DMS53 treated with DMSO at 0.1 percent for 48 hours (cell line): ENCODE results near the gene AATF.

ENCODE experiments used
- DNase-seq: peaks from one replicate; lab custom pipeline; 2025; ENCODE audit not compliant: unreplicated experiment; lab: John Stamatoyannopoulos, UW

AATF gene

DNA sequence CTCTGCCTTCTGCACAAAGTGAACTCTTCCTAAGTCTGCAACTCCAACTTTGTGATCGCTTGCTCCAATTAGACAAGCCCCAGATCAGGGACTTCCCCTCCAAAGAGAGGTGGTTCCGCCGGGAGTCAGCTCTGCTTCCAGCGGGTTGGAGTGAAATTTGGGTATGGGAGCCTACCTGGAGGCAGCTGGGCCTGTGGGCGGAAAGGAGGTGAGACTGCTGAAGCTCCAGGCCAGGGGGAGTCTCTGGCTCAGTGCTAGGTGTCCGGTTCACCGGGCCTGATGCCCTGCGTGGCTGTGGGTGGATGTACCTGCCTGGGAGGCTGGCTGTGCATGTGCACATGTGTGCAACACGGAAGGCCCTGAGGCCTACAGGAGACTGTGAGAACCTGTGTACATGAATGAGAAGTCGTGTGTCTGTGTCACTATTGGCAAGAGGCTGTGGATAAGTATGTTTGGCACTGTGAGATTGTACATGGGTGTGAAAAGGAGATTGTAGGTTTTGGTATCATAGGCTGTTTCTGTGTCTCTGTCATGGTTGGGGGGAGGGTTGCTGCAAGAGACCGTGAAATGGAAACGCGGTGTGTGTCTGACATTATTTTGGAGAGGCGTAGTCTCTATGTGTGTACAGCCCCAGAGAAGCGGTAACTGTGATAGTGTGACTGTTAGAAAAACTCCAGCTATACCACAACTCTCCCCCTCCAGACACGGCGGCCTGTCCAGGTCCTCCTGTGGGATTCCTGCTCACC lies 7.3 kb upstream of the AATF start:
- DNase-seq: no peak

DNA sequence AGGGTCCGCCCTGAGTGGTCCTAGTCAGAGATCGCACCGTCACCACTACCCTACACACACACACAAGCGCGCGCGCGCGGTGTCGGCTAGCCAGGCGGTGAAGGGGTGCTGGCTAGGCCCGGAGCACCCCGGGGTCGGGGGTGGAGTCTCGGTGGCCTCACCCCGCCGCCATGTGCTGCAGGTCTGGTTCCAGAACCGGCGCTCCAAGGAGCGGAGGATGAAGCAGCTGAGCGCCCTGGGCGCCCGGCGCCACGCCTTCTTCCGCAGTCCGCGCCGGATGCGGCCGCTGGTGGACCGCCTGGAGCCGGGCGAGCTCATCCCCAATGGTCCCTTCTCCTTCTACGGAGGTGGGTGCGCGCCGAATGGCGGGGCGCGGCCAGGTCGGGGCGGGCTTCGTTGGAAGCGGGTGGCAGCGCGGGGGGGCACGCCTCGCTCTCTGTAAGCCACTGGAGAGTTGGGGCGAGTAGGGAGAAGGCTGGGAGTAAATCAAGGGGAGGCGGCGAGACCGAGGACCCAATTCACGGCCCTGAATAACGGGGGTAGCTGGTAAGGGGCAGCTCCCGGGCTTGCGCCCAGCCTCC lies 6.6 kb upstream of the AATF start:
- no peak for DNase-seq

DNA sequence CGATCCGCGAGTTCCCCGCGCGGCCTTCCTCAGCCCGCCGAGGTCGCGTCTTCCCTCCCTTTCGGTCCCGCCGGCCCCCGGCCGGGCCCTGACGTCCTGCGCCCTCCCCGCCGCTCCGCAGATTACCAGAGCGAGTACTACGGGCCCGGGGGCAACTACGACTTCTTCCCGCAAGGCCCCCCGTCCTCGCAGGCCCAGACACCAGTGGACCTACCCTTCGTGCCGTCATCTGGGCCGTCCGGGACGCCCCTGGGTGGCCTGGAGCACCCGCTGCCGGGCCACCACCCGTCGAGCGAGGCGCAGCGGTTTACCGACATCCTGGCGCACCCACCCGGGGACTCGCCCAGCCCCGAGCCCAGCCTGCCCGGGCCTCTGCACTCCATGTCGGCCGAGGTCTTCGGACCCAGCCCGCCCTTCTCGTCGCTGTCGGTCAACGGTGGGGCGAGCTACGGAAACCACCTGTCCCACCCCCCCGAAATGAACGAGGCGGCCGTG lies 6.1 kb upstream of the AATF start:
- no peak for DNase-seq

DNA sequence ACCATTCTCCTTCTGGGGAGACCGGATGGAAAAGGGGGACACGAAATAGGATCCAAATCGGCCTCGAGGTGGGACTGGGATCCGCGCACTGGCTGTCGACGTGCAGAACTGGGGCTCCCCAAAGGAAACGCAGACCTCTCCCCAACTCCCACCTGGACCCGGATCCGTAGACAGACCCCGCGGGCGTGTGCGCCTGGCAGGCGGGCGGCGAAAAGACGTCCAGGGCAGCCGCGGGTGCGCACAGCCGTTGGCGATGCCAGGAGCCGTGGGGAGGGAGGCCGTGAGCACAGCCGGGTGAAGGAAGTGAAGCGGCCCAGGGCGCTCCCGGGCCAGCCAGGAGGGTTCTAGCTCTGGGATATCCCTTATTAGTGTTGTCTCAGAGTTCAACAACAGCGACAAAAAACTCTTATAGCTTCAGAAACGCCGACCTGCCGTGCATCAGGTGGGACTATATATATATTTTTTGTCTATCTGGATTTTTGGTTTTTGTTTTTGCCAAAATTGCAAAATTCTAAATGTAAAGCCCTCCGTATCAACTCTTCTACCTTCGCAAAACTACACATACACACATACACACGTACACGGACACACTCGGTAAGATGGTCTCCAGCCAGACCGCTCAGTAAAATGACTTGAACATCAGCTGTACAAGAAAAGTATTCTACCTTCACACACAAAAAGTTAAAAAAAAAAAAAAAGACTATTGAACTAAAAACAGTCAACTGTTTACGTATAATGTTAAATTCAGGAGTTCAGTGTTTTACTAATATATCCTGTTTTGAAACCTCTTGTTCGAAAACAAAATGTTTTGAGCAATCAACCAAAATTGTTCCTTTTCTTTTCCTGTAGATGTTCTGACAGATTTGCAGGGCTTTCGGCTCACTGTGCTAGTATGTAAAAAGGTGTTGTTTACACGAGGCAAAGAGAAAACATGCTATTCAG lies 5.2 kb upstream of the AATF start:
- no peak for DNase-seq

DNA sequence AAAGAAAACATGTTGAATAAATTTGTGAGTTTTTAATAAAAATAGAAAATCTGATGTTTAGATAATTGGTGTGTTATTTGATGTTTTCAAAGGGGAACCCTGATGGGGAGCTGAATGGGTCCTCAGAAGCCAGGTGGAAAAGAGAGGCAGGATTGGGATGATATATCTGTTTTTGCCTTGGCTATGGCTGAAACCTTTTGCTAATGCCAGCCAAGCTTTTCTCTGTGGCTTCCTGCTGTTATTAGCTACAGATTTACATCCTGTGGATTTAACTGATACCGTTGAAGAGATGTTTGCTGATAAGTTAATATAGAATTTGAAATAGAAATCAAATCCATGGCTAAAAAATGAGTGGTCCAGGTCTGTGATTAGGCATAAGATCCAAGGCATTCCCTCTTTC lies 4.2 kb upstream of the AATF start:
- no peak for DNase-seq

DNA sequence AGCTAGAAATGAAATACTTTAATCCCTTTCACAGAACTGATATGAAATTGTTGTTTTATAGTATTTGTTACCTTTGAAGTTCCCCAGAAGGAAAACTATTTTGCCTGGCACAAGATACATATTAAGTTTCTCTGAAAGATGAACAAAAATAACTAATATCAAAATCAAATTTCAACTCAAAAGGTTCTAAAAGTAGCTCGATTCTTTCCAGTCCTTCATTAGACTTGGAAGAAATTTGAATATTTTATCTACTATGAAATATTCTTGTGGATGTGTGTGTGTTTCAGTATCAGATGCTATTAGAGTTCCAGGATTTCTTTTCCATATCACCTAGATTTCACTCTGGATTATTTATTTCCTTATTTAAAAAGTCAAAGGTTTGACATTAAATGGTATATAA lies 3.6 kb upstream of the AATF start:
- DNase-seq: no peak

DNA sequence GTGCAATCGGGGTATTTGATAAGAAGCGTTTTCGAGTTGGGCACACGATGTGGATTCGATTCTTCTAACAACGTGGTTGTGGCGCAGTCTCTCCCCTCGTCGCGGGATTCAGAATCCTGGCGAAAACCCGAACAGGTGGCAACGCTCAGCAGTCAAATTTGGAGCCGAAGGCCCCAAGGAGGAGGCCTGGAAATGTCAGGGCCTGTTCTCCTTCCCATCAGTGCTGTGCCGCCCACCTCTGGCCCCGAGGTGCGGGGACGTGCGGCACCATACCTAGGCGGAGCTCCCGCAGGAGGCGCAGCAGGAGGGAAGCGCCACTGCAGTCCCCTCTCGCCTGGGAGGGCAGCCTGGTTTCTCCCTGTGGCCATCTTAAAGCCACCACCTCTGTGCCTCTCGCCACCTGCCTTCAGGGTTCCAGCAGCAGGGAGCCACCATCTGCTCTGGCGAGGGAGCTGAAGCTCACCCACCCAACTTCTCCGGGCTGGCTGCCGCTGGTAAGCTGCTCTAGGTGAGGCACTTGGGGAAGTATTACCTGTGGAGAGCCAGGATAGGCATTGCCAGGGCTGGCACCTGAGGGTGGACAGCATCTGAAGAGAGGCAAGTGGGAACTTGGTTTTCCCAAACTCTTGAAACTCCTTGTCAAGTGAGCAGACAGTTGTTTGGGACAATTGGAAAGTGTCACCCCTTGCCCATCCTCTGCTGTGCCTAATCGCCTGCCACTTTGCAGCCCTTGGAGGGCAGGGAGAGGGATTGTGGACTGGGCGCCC lies 2.6 kb upstream of the AATF start:
- DNase-seq: no peak

DNA sequence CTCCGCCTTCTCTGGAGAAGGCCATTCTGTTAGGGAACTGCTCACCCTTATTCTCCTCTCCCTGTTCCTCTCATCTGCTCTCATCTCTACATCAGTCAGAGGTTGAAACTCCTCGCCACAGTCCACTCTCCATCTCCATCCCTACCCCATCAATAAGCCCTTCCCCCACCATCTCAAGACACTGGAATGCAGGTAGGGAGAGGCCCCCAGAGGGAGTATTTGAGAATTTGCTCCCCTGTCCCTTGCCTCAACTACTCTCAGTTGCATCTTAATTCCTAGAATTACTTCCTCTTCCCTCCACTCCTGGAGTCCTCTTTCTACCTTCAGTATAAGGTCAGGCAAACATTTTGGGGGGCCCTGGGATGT lies 2.0 kb upstream of the AATF start:
- no peak for DNase-seq

DNA sequence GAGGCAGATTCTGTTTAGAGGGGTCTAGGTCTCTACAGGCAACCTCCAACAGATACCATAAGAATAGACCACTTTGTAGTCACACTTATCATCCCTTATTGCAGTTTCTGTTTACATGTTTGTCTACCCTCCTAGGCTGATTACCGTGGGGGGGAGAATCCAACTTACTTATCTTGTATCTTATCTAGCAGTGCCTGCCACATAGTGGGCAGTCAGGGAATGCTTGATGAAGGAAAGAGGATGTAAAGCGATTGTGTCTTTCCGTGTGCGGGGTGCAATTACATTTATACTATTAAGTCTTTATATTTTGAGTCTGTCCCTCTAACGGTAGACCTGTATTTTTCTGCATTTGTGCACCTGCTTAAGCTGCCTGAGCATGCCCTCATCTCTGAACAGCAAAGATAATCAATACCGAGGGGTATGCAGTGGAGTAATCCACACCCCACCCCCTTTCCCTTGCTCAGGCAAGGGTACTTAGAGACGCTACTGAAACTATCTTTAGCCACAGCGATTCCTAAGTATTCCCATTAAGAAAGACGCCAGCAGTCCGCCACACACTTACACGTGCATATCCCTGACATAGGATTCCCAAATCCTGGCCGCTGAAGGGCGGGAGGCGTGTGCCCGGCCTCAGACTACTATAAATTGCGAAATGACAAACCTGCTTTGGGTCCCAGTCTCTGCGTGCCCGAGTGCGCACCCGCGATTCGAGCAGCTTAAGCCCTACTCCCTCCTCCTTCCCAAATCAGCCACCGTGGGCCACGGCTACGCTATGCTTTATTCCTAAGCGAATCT lies 635 bp upstream of the AATF start:
- DNase-seq: no peak

DNA sequence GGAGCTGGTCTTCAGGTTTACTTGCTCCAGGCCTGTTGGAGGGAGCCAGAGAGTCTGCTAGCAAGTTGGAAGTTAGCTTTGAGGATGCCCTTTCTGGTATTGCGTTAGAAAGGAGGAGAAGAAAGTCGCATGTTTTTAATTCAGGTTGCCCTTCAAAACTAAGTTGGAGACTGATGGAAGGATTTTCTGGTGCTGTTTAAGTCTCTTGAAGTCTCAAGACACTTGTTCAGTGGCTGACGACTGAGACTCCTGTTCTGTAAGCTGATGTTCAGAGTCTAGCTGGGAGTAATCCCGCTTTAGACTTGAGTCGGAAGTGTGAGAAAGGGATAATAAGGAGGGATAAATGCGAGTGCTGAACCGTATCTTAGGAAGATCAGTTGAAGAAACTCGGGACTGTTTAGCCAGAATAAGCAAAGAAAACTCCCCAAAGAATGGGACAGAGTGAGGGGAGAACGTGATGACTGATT lies 740 bp downstream of the AATF start:
- no peak for DNase-seq

DNA sequence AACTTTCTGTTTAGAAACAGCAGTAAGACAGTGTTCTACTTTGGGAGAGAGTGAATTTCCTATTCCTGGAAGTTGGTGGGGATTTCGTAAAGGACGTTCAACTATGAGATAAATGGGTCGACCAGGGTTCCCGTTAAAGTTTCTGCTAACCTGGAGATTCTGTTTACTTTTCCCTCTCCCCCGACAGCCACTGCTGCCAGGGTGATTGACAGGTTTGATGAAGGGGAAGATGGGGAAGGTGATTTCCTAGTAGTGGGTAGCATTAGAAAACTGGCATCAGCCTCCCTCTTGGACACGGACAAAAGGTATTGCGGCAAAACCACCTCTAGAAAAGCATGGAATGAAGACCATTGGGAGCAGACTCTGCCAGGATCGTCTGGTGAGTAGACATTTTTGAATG lies 1.3 kb downstream of the AATF start:
- DNase-seq: no peak

DNA sequence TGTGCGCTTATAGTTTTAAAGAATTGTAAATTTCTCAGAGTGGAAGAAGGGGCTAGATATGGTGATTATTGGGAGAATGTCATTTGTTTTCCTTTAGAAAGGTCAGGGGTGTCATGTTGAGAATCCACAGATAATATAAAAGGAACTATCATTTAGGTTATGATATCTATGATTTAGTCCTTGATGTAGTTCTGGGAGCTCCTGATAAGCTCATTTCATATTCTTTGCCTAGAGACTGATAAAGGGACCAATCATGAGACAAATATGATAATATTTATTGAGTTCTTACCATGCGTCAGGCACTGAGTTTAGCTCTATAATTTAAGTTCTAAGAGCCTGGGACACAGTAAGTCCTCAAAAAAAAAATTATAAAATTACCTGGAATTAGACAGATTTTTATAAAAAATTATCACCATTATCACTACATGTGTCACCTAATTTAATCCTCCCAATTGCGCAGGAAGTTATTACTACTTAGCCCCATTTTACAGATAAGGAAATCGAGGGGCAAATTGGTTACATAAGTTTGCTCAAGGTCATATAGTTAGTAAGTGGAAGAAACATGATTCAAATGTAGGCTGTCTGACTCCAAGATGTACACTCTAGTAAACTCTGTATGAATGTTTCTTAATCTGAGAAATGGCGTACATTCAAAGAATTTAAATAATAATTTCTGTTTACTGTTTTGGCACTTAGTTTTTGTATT lies 2.5 kb downstream of the AATF start:
- no peak for DNase-seq

DNA sequence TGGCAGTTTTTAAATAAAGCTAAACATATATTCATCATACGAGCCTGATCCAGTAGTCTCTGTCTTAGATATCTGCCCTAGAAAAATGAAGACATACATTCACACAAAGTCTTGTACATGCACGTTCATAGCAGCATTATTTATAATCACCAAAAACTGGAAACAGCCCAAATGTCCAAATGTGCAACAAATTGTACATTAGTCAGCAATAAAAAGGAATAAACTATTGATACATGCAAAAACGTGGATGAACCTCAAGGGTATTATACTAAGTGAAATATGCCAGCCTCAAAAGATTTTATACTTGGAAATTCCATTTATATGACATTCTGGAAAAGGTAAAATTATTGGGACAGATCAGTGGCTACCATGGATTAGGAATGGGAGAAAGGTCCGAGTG lies 22.8 kb downstream of the AATF start:
- no peak for DNase-seq

DNA sequence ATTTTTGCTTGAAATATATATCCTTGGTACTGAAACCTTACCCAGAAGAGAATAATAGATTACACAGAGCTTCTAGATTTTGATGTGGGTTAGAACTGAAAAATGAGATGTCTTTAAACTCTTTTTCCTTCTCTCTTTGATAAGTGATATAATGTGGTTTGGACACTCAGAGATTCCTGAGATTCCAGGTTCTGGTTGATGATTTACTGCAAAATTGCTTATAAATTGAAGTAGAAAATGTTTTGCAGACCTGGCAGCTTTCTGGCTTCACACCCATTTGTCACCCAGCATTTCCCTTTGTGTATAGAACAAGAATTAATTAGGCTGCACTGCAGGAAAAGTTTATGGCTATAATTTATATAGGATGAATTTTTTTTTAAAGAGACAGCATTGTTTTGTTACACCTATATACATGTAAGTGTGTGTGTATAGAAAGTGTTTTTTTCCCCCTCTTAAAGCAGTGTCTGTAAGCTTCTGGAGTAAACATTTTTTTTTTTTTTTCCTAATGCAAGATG lies 23.5 kb downstream of the AATF start:
- no peak for DNase-seq

DNA sequence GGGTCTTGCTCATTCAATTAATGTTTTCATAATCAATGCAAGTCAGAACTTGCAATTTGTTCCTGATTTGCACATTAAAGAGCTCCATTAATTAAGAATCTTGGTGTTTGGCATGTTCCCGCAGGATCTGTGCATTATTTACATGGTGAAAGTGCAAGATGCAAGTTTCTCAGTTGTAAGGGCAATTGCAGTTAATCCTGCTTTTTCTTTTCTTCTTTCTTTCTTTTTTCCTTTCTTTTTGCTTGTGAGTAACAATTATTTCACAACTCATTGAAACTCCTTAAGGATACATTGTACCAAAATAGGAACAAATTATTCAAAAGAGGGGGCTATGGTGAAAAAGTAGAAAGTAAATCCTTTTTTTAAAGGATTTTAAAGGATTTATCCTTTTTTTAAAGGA lies 24.2 kb downstream of the AATF start:
- DNase-seq: no peak

DNA sequence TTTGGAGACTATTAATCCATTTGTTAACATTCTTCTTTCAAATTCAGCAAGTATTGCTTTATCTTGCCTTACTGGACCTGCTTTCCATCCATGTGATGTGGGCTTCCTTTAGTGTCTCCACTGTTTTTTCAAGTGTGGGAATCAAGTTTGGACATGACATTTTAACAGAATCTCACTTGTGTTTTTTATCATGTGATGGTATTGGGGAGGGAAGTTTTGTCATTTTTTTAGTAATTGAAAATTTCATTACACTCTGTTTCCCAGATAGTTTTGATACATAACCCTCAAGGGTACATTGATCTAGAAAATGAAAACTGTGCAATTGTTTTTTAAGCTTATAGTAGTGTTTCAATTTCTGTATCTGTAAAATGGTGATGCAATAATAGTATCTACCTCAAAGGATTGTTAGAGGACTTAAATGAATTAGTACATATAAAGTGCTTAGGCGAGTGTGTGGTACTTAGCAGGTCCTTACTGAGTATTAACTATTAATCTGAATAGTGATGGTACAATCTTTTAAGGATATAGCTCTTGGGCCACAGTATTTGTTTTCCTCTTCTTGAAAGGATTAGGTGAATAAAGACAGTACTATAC lies 27.3 kb downstream of the AATF start:
- no peak for DNase-seq

DNA sequence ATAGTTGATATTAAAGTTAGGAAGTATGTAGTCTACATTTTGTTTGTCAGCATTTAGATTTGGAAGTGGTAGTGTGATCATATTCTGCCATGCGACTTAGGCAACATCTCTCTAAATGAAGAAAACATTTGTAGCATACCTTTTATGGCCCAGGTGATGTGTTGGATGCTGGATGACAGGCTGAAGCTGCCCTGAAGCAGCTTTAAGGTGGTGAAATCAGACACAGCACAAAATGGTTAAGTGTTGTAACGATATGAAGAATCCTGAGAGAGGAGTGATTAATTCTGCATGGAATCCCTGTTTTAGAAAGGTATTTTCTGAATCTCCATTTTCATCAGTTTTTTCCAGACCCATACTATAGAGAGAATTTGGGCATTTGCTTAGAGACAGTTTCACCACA lies 28.3 kb downstream of the AATF start:
- DNase-seq: no peak

DNA sequence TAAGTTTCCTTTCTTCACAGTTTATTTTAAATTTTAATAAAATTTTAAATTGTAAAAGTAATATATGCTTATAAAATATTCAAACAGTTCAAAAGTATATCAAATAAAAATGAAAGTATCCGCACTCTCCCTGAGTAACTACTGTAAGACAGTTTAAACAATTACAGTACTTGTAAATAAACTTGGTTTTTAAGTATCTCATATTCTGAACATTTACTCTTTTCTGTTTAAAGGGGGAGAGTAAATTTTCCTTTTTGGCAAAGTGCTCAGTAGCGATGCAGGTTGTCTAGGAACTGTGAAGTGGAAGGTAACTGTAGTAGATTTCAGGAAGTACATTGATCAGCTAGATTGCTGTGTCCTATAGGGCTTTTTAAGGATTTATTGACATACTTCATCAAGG lies 28.8 kb downstream of the AATF start:
- DNase-seq: no peak
